GM19455 (cell line): Measurements from ENCODE around the gene KERA.

Experiments
- ATAC-seq: cut with Tn5 transposase; IDR thresholded peaks from one replicate; pipeline ENCODE4 v1.9.1; 2021; ENCODE audit not compliant: unreplicated experiment

KERA gene

DNA sequence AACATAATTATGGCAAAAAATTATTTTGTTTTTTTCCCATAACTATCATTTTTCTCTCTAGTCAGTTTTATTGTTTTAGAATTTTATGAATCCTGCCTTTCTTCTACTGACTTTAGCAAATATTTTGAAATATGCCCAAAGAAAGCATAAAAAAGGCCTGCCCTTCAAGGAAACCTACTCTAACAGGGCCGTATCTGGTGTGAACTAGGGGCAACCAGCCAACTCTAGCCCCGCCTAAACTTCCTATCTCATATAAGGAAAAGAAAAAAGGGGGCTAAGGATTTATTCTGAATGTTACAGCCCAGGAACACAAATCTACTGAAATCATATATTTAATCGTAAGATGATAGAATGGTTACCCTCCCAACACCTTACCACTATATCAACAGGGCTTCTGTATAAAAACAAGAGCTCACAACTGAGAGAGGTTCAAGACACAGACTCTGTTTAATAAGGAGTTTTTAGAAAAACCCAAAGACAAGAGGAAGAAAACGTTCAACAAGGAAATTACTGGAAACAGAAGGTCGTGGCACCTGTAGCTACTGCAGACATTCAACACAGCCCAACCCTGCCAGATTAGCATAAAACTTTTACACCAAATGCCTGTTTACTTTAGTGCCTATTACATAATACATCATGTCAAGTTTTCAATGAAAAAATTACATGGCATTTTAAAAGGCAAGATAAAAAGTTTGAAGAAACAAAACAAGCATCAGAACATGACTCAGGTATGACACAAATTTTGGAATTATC is 40.1 kb downstream of the KERA start:
- no peak for ATAC-seq

DNA sequence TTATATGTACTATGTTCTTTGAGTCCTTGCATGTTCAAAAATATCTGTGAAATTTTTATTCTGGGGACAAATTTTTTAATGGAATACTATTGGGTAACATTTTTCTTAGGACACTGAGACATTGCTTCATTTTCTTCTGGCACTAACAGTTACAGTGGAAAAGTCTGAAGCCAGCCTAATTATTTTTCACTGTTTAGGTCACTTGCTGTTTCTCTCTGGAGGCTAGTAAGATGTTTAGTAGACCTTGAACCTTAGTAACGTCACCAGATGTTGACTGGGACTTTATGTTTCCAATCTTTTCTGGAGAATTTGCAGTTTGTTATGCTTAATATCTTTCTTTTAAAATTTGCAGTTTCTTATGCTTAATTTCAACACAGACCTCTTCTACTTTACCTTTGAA is 40.8 kb downstream of the KERA start:
- no peak for ATAC-seq

DNA sequence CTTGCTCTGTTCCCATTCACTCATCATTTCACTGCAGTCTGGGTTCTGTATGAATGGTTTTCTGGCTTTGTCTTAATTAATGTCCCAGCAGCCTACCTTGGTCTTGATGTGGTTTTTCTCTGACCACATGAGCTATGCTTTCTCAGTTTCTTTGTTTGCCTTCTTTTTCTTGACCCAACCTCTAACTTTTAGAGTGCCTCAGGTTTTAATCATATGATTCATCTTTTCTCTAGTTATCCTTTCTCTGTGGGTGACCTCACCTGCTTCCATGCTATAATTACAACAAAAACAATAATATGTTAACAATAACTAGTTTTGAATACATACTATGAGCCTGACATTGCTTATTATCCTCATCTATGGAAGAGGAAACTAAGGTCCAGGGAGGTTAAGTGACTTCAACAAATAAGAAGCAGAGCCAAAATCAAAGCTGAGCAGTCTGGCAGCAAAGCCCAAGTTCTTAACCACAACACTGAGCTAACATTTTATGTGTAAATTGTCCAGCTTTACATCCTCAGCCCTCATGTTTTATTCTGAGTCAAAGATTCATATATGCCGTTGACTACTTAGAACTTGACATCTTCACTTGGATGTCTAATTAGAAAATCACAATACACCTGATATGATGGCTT is 48.4 kb downstream of the KERA start:
- ATAC-seq = peak; percentile 88

DNA sequence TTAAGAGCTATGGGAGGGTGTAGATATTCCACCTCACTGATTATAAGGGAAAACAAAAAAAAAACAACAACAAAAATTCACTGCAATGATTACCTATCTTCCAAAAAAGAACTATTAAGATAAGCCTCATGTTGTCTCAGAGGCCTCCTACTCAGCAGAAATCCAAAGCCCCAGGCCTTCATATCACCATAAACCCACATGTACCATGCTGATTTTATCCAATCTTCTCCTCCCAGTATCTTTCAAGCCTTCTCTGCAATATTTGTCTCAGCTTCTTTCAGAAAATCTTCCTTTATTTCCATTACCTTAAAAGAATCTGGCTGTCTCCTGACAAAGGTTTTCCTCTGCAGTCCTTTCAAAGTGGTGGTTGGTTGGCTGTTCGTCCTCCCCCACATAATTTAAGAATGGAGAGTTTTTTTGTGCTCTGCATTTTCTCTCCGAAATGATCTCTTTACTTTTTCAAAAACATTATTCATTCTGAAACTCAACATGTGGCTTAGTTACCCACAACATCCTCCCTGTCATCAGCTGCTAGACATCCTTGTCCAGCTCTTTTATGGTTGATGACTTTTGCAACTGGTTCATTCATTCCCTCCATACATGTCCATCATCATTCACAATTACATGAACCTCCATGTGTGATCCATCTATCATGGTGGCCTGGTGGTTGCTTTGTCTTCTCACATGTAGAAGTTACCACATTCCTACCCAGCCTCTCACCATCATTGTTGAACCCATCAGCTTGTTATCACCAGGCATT is 50.1 kb downstream of the KERA start:
- ATAC-seq = peak; percentile 73

DNA sequence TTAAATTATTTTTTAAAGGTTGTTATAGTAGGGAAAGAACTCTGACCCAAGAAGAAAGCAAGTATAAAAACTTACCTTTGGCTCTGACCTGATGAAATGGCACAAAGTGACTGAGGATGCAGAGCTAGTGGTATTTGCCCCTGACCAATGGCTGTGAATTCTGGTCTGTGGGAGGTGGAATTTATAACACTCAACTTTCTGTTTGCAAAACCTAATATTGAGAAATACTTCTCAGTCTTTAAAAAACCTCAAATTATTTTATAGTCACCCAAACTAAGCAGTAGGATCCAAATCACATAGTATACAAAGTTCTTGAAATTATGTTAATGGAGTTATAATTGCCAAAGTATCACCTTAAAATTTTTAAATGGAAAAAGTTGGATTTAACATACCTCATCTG is 53.0 kb downstream of the KERA start, which contains the start of gene EPYC:
TSS of gene EPYC (minus strand) at position 101 of the 400 bp plus-strand sequence. CDS start 2,407 bp downstream, outside the sequence.
- ATAC-seq = no peak

- ATAC-seq = no peak
Measured at GRCh38 chr12:91003737-91004136, 54.1 kb downstream of the KERA start.

- no peak for ATAC-seq
Measured at GRCh38 chr12:91001306-91001705, 56.5 kb downstream of the KERA start.
